Rectal smooth muscle tissue (tissue), 1 donor: ENCODE results near the gene ARHGEF17.
"Not testable (repeated sequence)": the region's sequence is repeated elsewhere in the genome, so short reads cannot be mapped to it uniquely, and the experiment has no call there.

Source experiments
- H3K27ac ChIP-seq: one replicate; pipeline ENCODE4 v1.7.0; 2013; ENCODE audit warnings: low read depth, low read length, inconsistent platforms
- H3K27me3 ChIP-seq: one replicate; pipeline ENCODE4 v1.7.0; 2013; ENCODE audit warnings: low read length; ENCODE audit not compliant: control insufficient read depth, insufficient read depth
- H3K36me3 ChIP-seq: one replicate; pipeline ENCODE4 v1.7.0; 2013; ENCODE audit warnings: low read length; ENCODE audit not compliant: control insufficient read depth, insufficient read depth
- H3K4me1 ChIP-seq: one replicate; pipeline ENCODE4 v1.7.0; 2013; ENCODE audit warnings: low read length; ENCODE audit not compliant: control insufficient read depth, insufficient read depth
- H3K4me3 ChIP-seq: one replicate; pipeline ENCODE4 v1.7.0; 2013; ENCODE audit warnings: low read length
- H3K9ac ChIP-seq: one replicate; pipeline ENCODE4 v1.7.0; 2013; ENCODE audit warnings: low read length

Gene ARHGEF17

DNA sequence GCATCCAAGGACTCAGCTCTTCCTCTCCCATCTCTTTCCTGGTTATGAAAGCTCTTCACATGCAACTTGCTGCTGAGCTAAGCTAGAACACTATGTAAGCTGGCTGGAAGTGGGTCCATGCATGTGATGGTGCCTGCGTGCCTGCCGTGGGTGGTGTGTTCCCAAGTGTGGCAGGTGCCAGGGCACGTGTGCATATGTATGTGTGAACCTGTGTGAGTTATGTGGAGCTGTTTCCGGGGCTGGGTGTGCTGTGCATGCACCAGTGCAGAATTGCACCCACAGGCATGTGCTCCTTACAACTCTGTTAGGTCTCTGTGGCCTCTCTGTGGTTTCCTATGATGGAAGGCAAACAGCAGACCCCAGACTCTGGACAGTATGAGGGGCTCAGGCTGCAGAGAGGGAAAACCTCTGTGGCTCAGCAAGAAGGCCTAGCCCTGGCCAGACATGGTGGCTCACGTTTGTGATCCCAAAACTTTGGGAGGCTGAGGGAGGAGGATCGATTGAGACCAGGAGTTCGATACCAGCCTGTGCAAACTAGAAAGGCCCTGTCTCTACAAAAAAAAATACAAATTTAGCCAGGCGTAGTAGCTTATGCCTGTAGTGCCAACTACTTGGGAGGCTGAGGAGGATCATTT, 40.1 kb upstream of the ARHGEF17 start:
- Histone ChIP-seq H3K27me3 (peaks cover 3% of the 10 kb centered on the region), H3K9ac (no peak overlapping the region), H3K4me3 (no peak overlapping the region), H3K4me1 (no peaks in the 10 kb centered on the region), H3K27ac (no peak overlapping the region), H3K36me3 (no peaks in the 10 kb centered on the region)

DNA sequence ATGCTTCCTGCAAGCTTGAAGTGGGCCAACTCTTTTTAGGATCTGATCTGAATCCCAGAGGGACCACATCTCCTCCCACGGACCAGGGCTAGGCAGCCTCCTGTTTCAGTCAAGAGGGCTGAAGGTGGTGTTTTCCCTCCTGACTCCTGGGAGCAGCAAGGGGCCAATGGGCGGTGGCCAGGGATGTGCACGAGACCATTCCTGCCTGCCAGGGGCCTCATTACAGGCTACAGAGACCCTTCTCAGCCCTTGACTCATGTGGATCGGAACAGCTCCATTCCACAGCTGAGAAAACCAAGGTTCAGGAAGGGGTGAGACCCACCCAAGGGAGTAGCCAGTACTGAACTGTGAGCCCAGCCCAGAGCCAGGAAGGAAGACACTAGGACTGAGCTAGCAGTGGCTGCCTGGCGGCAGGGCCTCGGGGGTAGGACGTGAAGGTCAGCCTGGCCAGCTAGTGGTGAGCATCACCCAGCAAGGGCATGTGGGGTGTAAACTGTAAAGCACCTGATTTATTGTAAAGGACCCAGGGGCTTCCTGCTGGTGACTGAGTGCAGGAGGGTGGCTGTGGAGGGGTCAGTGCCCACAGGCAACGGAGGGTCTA, 39.3 kb upstream of the ARHGEF17 start:
- peaks cover 2% of the 10 kb centered on the region for H3K27me3 ChIP-seq
- H3K36me3 ChIP-seq: no peaks in the 10 kb centered on the region

DNA sequence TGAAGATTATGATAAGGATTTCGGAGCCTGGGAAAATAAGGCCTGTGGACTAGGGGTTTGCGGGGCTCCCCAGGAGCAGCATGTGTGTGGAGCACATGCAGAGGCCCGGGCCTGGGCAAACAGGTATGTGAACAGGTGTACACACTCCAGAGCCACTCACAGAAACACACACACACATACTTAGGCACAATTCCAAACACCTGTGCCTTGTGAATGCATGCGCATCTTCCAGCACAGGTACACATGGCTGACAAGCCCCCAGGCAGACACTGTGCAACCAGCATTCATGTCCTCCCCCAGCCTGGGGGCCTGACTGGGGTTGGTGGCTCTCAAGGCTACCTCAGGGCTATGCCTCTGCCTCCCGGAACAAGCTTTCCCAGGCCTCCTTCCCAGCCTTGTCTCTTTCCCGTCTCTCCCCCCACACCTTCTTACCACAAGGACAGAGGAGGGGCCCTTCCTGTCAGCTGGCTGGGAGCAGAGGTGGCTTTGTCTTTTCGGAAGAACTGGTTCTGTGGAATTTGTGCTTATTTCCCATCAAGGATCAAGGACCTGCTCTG, 38.5 kb upstream of the ARHGEF17 start:
- no peak overlapping the region for H3K9ac ChIP-seq
- H3K27me3 ChIP-seq: peaks cover 2% of the 10 kb centered on the region
- no peak overlapping the region for H3K27ac ChIP-seq
- no peaks in the 10 kb centered on the region for H3K36me3 ChIP-seq
- H3K4me1 ChIP-seq: no peaks in the 10 kb centered on the region
- H3K4me3 ChIP-seq: no peak overlapping the region

More for the DNA sequence above, 39.3 kb upstream of the ARHGEF17 start:
- no peak overlapping the region for H3K9ac ChIP-seq
- H3K27ac ChIP-seq: no peak overlapping the region
- no peak overlapping the region for H3K4me3 ChIP-seq
- H3K4me1 ChIP-seq: no peaks in the 10 kb centered on the region

DNA sequence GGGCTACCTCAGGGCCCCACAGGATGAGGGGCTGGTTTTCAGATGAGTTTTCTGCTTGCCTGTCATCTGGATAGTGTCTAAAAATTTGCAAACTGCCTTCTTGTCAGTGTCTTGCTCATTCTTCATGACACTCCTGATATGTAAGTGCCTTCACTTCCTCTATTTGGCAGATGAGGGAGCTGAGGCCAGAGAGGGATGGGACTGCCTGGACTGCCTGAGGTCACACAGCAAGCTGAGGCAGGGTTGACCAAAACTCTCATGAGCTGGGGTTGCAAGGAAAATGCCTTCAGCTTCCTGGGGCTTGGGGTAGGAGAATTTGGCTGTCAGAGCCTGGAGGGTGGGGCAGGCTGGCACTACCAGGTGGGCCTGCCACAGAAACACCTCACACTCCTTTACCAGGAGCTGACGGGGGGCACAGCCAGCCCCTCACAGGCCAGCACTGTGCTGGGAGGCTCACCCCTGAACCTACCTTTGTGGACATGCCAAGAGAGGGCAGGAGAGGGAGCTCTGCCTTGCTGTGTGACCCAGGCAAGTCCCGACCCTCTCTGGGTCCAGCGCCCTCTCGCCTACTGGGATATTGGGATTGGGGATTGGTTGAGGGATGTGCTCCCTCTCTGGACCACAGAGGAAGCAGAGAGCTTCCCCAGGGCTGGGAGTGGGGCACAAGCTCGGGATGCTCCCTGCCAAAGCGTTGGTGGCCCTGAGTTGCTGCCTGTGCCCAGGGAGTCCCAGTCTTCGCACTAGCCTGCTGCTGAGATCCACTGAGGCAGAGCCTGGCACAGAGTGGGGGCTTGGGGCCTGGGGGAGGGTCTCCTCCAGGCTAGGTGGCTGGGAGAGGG, 37.8 kb upstream of the ARHGEF17 start:
- Histone ChIP-seq H3K4me1 (no peaks in the 10 kb centered on the region), H3K27ac (no peak overlapping the region), H3K4me3 (no peak overlapping the region), H3K27me3 (peaks cover 2% of the 10 kb centered on the region), H3K36me3 (no peaks in the 10 kb centered on the region), H3K9ac (no peak overlapping the region)

DNA sequence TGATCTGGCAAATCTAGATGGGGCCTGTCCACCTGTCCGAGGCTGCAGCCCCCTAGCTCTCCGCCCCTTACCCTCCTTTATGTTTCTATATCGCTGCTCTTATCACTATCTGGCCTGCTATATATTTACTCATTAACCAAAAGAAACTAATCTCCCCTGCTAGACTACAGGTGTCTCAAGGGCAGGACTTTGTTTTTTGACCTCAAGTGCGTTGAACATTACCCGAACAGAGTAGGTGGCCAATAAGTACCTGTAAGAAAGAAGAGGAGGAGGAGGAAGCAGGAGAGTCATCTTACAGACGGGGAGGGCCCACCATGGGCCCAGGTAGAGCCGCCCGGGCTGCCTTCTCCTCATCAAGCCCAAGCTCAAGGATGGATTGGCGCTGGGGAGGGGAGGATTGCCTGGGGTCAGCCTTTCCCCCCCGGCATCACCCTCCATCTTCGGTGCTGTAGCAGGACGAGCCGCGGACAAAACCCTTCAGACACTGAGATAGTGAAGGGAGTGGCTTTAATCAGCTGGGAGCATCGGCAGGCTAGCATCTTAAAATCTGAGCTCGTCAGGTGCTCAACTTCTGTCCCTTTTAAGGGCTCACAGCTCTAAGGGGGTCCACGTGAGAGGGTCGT, 37.1 kb upstream of the ARHGEF17 start:
- Histone ChIP-seq H3K9ac (no peak overlapping the region), H3K4me3 (no peak overlapping the region), H3K4me1 (no peaks in the 10 kb centered on the region), H3K36me3 (no peaks in the 10 kb centered on the region), H3K27ac (no peak overlapping the region), H3K27me3 (peaks cover under 1% of the 10 kb centered on the region)

DNA sequence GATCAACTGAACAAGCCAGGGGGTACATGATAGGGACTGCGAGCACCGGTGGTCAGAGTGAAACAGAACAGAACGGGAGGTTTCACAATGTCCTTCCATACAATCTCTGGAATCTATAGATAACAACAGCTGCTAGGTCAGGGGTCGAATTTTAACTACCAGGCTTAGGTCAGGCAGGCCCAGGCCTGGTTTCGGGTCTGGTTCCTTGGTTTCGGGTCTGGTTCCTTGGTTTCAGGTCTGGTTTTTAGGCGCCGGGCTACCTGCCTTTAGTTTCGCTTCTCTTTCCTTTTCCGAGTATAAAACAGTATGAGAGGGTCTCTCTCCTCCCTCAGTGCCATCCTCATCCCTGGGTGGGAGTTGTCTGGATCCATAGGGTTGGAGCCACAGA, 36.6 kb upstream of the ARHGEF17 start:
- H3K27ac ChIP-seq, H3K27me3 ChIP-seq, H3K4me1 ChIP-seq, H3K4me3 ChIP-seq, H3K36me3 ChIP-seq, H3K9ac ChIP-seq: not testable (repeated sequence)

DNA sequence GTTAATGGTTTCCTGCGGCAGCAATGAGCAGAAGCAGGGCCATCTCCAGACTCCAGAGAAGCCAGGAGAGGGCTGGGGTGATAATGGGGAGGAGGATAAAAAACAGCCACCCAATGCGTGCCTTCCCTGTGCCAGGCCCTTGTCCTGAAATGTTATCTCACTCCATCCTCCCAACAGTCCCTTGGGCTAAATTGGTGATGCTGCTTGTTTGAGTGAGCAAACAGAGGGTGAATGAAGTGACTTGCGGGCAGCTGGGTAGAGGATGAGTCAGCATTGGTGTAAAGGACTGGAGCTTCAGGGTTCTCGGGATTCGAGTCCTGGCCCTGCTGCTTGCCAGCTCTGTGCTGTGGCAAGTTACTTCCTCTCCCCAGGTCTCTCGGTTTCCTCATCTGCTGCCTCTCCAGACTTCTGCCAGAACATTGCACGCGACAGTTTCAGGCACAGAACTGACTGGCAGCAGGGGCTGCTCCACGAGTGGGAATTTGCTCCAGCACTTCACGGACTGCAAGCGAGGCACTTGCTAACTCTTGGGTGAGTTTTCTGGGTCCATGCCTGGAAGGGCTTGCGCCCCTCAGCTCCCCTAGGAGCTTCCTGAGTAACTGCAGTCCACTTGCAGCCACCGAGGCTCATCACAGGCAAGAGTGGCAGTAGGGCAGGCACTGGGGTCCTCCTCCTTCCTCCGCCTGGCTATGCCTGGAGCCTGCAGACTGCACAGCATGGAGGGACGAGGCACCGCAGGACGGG, 36.0 kb upstream of the ARHGEF17 start, which contains the start of gene P2RY6:
Gene P2RY6, plus strand, starts transcription at position 403 of the 744 bp plus-strand sequence. CDS start 24,181 bp downstream, outside the sequence.
- H3K27ac ChIP-seq: no peak within 1 kb of the TSS

DNA sequence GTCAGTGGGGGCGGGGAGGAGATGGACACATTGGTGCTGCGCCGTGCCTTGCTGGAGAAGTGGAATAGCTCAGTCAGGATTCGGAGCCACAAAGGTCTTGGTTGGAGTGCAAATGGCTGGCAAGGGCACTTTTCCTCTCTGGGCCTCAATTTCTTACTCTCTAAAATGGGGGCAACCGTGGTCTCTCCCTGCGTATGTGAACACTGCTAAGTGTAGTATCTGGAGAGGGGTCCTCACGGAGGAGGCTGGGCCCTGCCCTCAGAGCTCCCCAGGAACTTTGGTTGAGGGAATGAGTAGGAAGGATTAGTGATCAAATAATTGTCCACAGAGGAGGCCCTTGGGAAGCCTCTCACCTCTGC, 35.4 kb upstream of the ARHGEF17 start:
- no peaks in the 10 kb centered on the region for H3K36me3 ChIP-seq
- no peaks in the 10 kb centered on the region for H3K27me3 ChIP-seq
- H3K27ac ChIP-seq: no peak overlapping the region
- H3K4me1 ChIP-seq: no peaks in the 10 kb centered on the region
- no peak overlapping the region for H3K4me3 ChIP-seq
- H3K9ac ChIP-seq: no peak overlapping the region

More for the DNA sequence above, 36.0 kb upstream of the ARHGEF17 start, which contains the start of gene P2RY6:
- H3K9ac ChIP-seq: no peak within 1 kb of the TSS
- no peaks in the 10 kb centered on the region for H3K4me1 ChIP-seq
- no peaks in the 10 kb centered on the region for H3K27me3 ChIP-seq
- no peak within 1 kb of the TSS for H3K4me3 ChIP-seq
- no peaks in the 10 kb centered on the region for H3K36me3 ChIP-seq

DNA sequence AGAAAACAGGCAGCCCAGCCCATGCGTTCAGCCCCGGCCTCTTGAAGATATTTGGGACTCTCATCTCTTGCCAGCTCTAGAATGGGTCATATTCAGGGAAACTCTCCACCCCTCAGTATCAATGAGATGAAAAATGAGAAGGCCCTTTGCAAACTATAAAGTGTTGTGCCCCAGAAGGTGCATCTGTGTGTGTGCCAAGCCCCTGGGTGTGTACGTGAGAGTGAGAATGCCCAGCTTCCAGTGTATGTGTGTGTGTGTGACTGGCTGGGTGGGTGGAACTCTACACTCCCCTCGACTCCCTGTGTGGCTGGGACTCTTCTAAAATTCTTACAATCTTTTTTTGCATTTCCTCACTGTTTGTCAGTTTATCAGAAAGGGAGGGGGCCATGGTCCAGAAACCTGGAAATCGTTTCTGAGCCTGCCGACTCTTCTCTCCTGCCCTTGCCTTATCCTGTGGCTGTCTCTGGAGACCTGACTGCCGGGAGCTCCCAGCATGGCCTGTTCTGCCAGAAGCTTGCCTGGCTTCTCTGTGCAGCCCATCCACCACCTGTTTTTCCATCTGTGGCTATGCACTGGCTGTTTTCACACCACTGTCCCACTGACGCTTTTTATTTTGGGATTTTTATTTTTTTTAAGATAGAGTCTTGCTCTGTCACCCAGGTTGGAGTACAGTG, 34.7 kb upstream of the ARHGEF17 start:
- H3K27me3 ChIP-seq: no peaks in the 10 kb centered on the region
- H3K4me3 ChIP-seq: no peak overlapping the region
- no peak overlapping the region for H3K9ac ChIP-seq
- no peaks in the 10 kb centered on the region for H3K4me1 ChIP-seq
- no peak overlapping the region for H3K27ac ChIP-seq
- H3K36me3 ChIP-seq: no peaks in the 10 kb centered on the region

DNA sequence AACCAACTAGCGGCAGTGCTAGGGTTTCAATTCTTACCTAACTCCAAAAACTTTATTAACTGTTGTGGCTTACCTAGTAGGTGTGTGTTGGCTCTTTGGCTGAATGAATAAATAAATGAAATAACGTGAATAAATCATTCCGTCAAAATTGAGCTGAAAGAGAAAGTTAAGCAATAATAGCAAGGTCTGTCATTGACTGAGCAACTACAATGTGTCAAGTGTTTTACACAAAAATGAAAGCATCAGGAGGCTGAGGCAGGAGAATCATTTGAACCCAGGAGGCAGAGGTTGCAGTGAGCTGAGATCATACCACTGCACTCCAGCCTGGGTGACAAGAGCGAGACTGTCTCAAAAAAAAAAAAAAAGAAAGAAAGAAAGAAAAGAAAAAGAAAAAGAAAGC, 33.9 kb upstream of the ARHGEF17 start:
- not testable (repeated sequence) for H3K36me3 ChIP-seq, H3K27ac ChIP-seq, H3K4me3 ChIP-seq, H3K27me3 ChIP-seq, H3K9ac ChIP-seq, H3K4me1 ChIP-seq

DNA sequence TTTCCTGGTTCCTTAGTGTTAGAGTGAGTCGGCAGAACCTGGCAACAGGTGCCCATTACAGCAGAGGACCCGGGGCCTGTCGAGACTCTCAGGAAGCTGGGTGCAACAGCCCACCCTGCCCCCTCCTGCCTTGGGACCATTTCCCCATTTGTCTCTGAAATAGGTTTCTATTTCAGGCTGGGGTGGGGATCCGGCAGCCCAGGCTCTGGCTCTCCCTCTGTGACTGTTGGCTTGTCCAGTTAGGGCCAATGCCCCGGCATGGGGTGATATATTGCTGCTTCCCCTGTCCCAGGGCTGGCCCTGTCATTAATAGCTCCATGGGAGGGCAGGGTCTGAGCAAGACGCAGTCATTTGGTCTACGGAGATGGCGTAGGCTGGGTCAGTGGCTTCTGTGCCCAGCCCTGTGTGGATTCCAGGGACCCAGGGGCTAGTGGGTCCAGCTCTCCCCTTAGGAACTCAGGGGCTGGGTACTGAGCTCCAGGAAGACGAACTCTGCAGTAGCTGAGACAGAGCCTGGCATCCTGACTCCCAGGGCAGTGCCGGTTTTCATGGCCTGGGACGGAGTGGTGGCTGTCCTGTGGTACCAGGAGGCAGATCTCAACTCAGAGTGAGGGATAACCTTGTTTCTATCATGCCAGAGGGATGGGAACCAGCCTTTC, 33.2 kb upstream of the ARHGEF17 start:
- Histone ChIP-seq H3K27me3 (no peaks in the 10 kb centered on the region), H3K27ac (no peak overlapping the region), H3K4me1 (no peaks in the 10 kb centered on the region), H3K4me3 (no peak overlapping the region), H3K36me3 (no peaks in the 10 kb centered on the region), H3K9ac (no peak overlapping the region)
